ENCODE data around the gene POU3F1. TPM values are rescaled to one million over a fixed set of nuclear protein-coding genes. Genes with fewer than 3 reads are reported as not detected.

Gene POU3F1
- polyA plus RNA-seq, 4 donors = 0.55 to 1.2 (median 1.0) TPM

GRCh38 chr1:38074302-38074677 lies 27.7 kb upstream of the POU3F1 start:
- DNase-seq (ENCODE audit: low read depth in 4 of 4, low spot score in 3 of 4) = no peak

GRCh38 chr1:38073534-38074301 lies 27.1 kb upstream of the POU3F1 start:
- no peak for DNase-seq (ENCODE audit: low read depth in 4 of 4, low spot score in 3 of 4)

- no peak for DNase-seq (ENCODE audit: low read depth in 4 of 4, low spot score in 3 of 4)
Measured at GRCh38 chr1:38072858-38073257, 26.3 kb upstream of the POU3F1 start.

GRCh38 chr1:38071312-38072256 lies 25.0 kb upstream of the POU3F1 start:
- DNase-seq (ENCODE audit: low read depth in 4 of 4, low spot score in 3 of 4) = no peak

- DNase-seq (ENCODE audit: low read depth in 4 of 4, low spot score in 3 of 4) = no peak
Measured at GRCh38 chr1:38068980-38069340, 22.4 kb upstream of the POU3F1 start.

GRCh38 chr1:38068220-38068979 lies 21.8 kb upstream of the POU3F1 start:
- no peak for DNase-seq (ENCODE audit: low read depth in 4 of 4, low spot score in 3 of 4)

GRCh38 chr1:38064197-38064903 lies 17.8 kb upstream of the POU3F1 start:
- no peak for DNase-seq (ENCODE audit: low read depth in 4 of 4, low spot score in 3 of 4)

GRCh38 chr1:38063616-38064015 lies 17.0 kb upstream of the POU3F1 start:
- DNase-seq (ENCODE audit: low read depth in 4 of 4, low spot score in 3 of 4) = no peak

GRCh38 chr1:38062361-38063288 lies 16.0 kb upstream of the POU3F1 start:
- DNase-seq (ENCODE audit: low read depth in 4 of 4, low spot score in 3 of 4) = no peak

GRCh38 chr1:38061883-38062328 lies 15.3 kb upstream of the POU3F1 start:
- no peak for DNase-seq (ENCODE audit: low read depth in 4 of 4, low spot score in 3 of 4)

GRCh38 chr1:38061290-38061689 lies 14.7 kb upstream of the POU3F1 start:
- no peak for DNase-seq (ENCODE audit: low read depth in 4 of 4, low spot score in 3 of 4)

- no peak for DNase-seq (ENCODE audit: low read depth in 4 of 4, low spot score in 3 of 4)
Measured at GRCh38 chr1:38060498-38060897, 13.9 kb upstream of the POU3F1 start.

GRCh38 chr1:38059635-38060250 lies 13.2 kb upstream of the POU3F1 start:
- no peak for DNase-seq (ENCODE audit: low read depth in 4 of 4, low spot score in 3 of 4)

GRCh38 chr1:38055965-38056364 lies 9.4 kb upstream of the POU3F1 start:
- no peak for DNase-seq (ENCODE audit: low read depth in 4 of 4, low spot score in 3 of 4)

- no peak for DNase-seq (ENCODE audit: low read depth in 4 of 4, low spot score in 3 of 4)
Measured at GRCh38 chr1:38055398-38055797, 8.8 kb upstream of the POU3F1 start.

- DNase-seq (ENCODE audit: low read depth in 4 of 4, low spot score in 3 of 4) = no peak
Measured at GRCh38 chr1:38053416-38054091, 7.0 kb upstream of the POU3F1 start.

- no peak for DNase-seq (ENCODE audit: low read depth in 4 of 4, low spot score in 3 of 4)
Measured at GRCh38 chr1:38052750-38053415, 6.3 kb upstream of the POU3F1 start.

GRCh38 chr1:38051079-38051543 lies 4.5 kb upstream of the POU3F1 start:
- DNase-seq (ENCODE audit: low read depth in 4 of 4, low spot score in 3 of 4) = no peak

Data from left renal pelvis (tissue), 4 donors.